Endothelial cell of umbilical vein (primary cell): ENCODE measurements around the gene SMURF2.

Source experiments
- CTCF ChIP-seq, 2 donors: IDR thresholded peaks; 1 replicate in 1 of 2; 2 replicates in 1 of 2; pipeline ENCODE4 v1.5.1; 2011; ENCODE audit warnings: low read length in 2 of 2, mild to moderate bottlenecking in 2 of 2, moderate library complexity in 2 of 2, control low read depth in 1 of 2, inconsistent platforms in 1 of 2, low read depth in 1 of 2; ENCODE audit not compliant: insufficient read depth in 1 of 2; ENCODE audit errors: extremely low read depth in 1 of 2
- EZH2 ChIP-seq: IDR thresholded peaks from 2 replicates; pipeline ENCODE4 v1.6.1; 2012; ENCODE audit warnings: borderline replicate concordance, low read depth, mild to moderate bottlenecking, moderate library complexity, low read length, inconsistent platforms; ENCODE audit not compliant: severe bottlenecking
- JUN ChIP-seq: IDR thresholded peaks from 2 replicates; pipeline ENCODE4 v1.6.1; 2011; ENCODE audit warnings: borderline replicate concordance, low read depth; ENCODE audit not compliant: insufficient read length, insufficient read depth
- POLR2A ChIP-seq: IDR thresholded peaks from 2 replicates; pipeline ENCODE4 v1.6.1; 2012; ENCODE audit warnings: low read depth, mild to moderate bottlenecking, control low read depth, low read length
- POLR2AphosphoS5 ChIP-seq: IDR thresholded peaks from 2 replicates; pipeline ENCODE4 v1.6.1; 2012; ENCODE audit warnings: low read depth, mild to moderate bottlenecking, control low read depth, low read length, moderate library complexity; ENCODE audit not compliant: insufficient read depth
- TF ChIP-seq, protein P1 (sequence below): IDR thresholded peaks from 2 replicates; pipeline ENCODE4 v1.6.1; 2011; ENCODE audit not compliant: insufficient read depth, insufficient read length

- TF ChIP-seq POLR2A: no peak
- no peak for TF ChIP-seq CTCF (IDR thresholded peaks at IDR 0.05; ENCODE audit: extremely low read depth in 1 of 2, insufficient read depth in 1 of 2, low read depth in 1 of 2, low read length in 2 of 2)
- no peak for TF ChIP-seq JUN
- TF ChIP-seq, protein P1, sequence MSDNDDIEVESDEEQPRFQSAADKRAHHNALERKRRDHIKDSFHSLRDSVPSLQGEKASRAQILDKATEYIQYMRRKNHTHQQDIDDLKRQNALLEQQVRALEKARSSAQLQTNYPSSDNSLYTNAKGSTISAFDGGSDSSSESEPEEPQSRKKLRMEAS: no peak
- TF ChIP-seq POLR2AphosphoS5: no peak
- TF ChIP-seq EZH2: no peak
These were observed 31.5 kb downstream of the SMURF2 start for GRCh38 chr17:64630309-64631223.
